GM18511 (cell line): ENCODE measurements around the gene PGK2.

Experiments used
- ATAC-seq: cut with Tn5 transposase; IDR thresholded peaks from one replicate; pipeline ENCODE4 v1.9.1; 2021; ENCODE audit warnings: mild to moderate bottlenecking, moderate library complexity; ENCODE audit not compliant: unreplicated experiment

Gene PGK2

GRCh38 chr6:49739423-49739822, 47.7 kb downstream of the PGK2 start:
- no peak for ATAC-seq

DNA sequence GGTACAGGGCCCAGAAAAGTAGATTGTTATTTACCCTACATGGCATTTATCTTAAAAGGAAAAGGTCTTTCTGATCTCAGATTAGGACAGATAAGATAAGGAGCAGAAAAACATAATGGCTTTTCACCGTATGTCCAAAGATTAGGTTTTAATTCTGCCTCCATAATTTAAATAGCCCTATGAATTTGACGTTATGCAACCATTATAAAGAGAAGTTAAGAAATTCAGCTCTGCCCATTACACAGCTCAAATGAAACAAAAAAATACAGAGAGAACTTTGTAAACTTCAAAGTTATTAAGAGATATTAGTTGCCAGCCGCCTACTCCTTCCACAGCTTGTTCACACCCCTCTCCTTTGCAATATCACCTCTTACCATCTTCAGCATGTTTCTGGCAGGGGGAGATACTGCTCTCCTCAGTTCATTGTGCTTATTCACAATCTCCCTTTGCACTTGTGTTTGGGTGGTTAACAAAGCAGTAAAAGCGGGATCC, 51.0 kb downstream of the PGK2 start:
- ATAC-seq = no peak
